Activated T-cell treated with anti-CD3 and anti-CD28 coated beads for 48 hours (primary cell): ENCODE data around the gene DSC2.
"Not testable (repeated sequence)": the region's sequence is repeated elsewhere in the genome, so short reads cannot be mapped to it uniquely, and the experiment has no call there.

Source experiments
- DNase-seq: peaks from one replicate; pipeline ENCODE4 v3.0.0-alpha.2; 2020; ENCODE audit warnings: low read depth

DSC2 gene

DNA sequence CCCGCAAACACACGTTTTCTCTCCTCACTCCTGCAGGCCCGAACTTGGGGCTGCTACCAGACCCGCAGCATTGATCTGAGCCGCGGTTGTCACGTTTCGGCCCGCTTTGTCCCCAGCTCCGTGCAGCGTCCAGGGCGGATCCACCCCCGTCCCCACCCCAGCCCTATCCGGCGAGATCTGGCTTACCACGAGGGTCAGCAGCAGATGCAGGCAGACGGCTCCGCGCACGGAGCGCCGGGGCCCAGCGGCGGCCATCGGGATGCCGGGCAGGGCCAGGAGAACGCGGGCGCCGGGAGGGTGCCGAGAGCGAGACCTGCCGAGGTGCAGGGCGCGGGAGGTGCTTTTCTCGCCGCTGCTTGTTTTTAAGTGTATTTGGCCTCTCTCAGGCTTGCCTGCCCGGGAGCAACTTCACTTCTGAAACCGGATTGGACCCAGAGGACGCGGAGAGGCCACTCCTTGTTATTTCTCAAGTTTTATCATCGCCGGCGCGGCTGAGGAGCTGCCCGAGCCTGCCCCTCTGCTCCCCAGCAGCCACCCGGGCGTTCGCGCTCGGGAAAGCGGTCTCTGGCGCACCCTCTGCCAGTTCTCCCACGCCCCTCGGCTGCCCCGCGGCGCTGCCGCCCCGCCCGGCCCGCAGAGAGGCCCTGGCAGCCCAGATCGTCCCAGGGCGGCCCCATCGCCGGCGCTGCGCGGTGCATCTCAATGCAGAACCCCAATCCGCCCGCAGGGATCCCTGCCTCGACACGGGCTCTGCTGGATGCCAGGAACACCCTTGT, 59.6 kb downstream of the DSC2 start, which contains the start of gene DSC3:
DSC3 (minus strand) TSS at position 337 of the 776 bp plus-strand sequence; CDS start at position 255, 82 bp downstream.
- no peak for DNase-seq

GRCh38 chr18:31042084-31042405, 60.2 kb downstream of the DSC2 start:
- DNase-seq = no peak

GRCh38 chr18:31041271-31042083, 60.7 kb downstream of the DSC2 start:
- DNase-seq = no peak

DNA sequence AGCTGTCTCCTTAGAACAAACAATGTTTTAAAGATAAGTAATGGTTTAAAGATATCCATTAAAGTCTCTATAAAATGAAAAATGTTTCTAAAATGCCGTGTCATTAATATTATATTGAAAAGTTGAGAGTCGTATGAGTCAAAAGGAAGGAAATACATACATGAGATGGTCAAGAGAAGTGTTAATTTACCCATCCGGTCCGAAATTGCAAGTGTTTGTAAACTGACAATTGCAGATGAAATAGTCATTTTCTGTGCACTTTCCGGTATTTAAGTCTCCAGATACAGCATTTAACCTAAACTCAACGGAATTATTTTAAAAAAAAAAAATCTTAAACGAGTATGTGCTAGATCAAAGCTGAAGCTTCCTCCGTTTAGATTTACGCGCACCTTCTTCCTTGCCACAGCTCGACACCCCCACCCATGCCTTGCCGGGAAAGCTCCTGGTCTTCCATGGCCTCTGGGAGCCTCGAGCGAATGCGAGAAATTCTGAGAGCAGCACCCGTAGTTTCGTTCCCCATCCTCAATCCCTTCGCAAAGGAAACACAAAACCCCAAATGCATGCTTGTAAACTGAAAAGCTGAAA, 61.4 kb downstream of the DSC2 start:
- DNase-seq = no peak

GRCh38 chr18:31039426-31039825, 62.8 kb downstream of the DSC2 start:
- no peak for DNase-seq

- not testable (repeated sequence) for DNase-seq
Measured at GRCh38 chr18:31037686-31038085, 64.5 kb downstream of the DSC2 start.

DNA sequence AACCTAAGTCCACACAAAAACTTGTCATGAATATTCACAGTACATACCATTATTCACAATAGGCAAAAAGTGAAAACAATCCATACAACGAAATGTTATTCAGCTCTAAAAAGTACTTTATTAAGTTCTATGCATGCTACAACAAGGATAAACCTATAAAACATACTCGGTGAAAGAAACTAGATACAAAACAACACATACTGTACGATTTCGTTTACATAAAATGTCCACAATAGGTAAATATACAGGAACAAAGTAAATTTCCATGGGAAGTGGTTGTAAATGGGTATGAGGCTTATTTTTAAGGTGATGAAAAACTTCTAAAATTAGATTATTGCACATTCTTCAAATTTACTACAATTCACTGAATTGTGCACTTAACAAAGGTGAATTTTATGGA, 67.7 kb downstream of the DSC2 start:
- DNase-seq = no peak

DNA sequence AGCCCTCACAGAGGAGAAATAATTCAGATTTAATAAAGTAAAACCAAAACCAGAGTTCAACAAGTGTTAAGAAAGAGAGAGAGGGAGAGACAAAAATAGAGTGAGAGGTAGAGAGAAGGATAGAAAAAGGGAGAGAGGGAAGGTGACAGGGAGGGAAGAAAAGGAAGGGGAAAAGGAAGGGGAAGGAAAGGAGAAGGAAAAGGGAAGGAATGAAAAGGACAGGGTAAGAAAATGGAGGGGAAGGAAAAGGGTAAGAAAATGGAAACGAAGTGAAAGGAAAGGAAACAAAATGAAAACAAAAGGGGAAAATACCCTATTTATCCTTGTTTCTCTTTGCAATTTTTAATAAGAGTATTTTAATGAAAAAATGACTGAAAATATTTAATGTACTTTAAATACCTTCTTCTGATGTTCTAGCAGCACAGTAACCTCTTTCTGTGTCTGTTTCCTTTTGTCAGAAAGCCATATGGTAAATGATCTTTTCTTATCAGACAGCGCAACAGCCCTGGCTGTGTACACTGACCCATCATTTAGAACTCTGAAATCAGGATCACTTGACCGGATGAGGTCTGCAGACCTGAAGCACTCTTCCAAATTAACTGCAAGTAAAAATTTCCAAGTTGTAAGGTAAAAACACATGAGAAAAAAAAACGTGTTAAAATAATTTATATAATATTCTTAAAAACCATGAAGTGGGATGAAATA, 71.5 kb downstream of the DSC2 start:
- DNase-seq = no peak

DNA sequence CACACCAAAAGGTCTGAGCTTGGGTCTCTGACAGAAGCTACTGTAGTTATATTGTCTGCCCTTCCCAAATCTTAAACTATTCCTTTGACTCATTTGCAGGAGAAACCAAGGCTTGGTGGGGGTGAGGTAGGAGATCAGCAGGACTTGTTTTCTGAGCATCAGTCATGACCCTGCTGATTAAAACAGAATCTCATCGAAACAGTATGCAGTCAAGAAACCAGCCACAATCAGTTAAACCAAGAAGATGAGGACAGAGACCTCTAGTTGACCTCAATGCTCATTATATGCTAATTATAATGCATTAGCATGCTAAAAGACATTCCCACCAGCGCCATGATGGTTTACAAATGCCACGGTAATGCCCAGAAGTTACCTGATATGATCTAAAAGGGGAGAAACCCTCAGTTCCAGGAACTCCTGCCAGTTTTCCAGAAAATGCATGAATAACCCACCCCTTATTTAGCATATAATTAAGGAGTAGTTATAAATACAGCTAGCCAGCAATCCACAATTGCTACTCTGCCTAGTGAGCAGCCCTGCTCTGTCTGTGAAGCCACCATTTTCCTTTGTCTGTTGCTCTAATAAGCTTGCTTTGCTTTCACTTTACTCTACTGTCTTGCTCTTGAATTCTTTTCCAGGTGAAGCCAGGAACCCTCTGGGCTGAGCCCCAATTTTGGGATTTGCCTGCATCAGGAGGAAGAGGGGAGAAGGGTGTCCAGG, 86.3 kb downstream of the DSC2 start:
- no peak for DNase-seq

GRCh38 chr18:31011455-31011854, 90.8 kb downstream of the DSC2 start:
- DNase-seq = not testable (repeated sequence)

GRCh38 chr18:31010601-31011000, 91.6 kb downstream of the DSC2 start:
- DNase-seq = no peak
